Measurements from ENCODE around the gene GATB. TPM values are rescaled to one million over a fixed set of nuclear protein-coding genes. Genes with fewer than 3 reads are reported as not detected.

Gene GATB
- total and polyA plus RNA-seq, 2 of the 4 experiments (the other 2 are of a cell fraction): 18.7 to 20.3 TPM

DNA sequence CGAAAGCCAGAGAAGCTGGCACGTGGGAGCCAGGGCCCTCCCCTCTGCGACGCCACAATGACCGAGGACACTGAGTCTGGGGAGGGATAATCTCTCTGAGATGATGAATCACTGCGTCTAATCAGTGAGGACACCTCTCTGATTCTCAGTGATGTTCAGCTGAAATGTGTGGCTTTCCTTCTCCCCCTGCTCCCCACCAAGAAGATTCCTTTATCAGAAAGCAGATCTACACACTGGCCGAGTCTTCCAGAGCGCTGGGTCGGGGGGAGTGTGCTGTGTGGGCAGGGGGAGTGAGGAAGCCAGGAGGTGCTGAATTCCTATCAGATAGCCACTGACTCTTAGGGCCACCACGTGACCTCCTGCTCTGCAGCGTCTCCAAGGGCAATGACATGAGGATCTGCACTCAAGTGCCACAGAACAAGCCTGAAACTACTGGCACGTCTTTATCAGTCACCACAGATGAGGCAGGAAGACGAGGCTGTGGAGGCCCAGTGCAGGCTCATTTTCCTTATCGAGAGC lies 89.2 kb downstream of the GATB start:
- Histone ChIP-seq H3K79me1 (ENCODE audit: low read depth in 1 of 2, low read length in 2 of 2) (no peaks in the 10 kb centered on the region), H3K9ac (ENCODE audit: low read depth, low read length) (no peak overlapping the region), H3K36me3 (ENCODE audit: control insufficient read depth, insufficient read depth, low read length) (no peaks in the 10 kb centered on the region), H4K5ac (ENCODE audit: low read depth, low read length) (no peak overlapping the region), H3K56ac (ENCODE audit: extremely low read depth, insufficient read depth, low read length) (no peak overlapping the region), H4K20me1 (ENCODE audit: insufficient read depth, low read length) (no peaks in the 10 kb centered on the region), H3K14ac (replicated peaks; ENCODE audit: low read depth, low read length) (no peak overlapping the region), H3K9me3 (ENCODE audit: control insufficient read depth, insufficient read depth, low read length) (no peaks in the 10 kb centered on the region), H3K18ac (ENCODE audit: low read depth, low read length) (no peak overlapping the region), H2AK5ac (ENCODE audit: low read depth, low read length) (no peak overlapping the region), H2AK9ac (replicated peaks; ENCODE audit: low read depth, low read length, poor library complexity) (no peak overlapping the region), H3K27me3 (ENCODE audit: control insufficient read depth, insufficient read depth, low read length) (no peaks in the 10 kb centered on the region), H3K4ac (ENCODE audit: low read depth, low read length) (no peak overlapping the region), H3K4me1 (ENCODE audit: control insufficient read depth, insufficient read depth, low read length) (peaks cover 10% of the 10 kb centered on the region), H3K23ac (ENCODE audit: low read depth, low read length) (no peak overlapping the region), H2BK5ac (ENCODE audit: low read depth, low read length, poor library complexity, severe bottlenecking) (no peak overlapping the region), H3K27ac (ENCODE audit: insufficient read depth, low read length) (no peak overlapping the region), H2BK20ac (ENCODE audit: low read depth, low read length) (no peak overlapping the region), H4K91ac (ENCODE audit: insufficient read depth, low read depth, low read length) (no peak overlapping the region), H3K4me3 (ENCODE audit: insufficient read depth, low read depth, low read length) (no peak overlapping the region), H2BK15ac (ENCODE audit: low read depth, low read length) (no peak overlapping the region), H2BK120ac (ENCODE audit: low read depth, low read length) (no peak overlapping the region), H4K8ac (ENCODE audit: low read depth in 2 of 2, low read length in 2 of 2) (no peak overlapping the region), H3K9me1 (ENCODE audit: insufficient read depth, low read length) (no peaks in the 10 kb centered on the region; the same call in 1 of the 2 replicates), H3K4me2 (ENCODE audit: low read depth, low read length) (no peak overlapping the region), H2AFZ (replicated peaks; ENCODE audit: low read length, poor library complexity) (no peak overlapping the region)
- 65% methylated on average over 7 of the region's 14 CpGs; no CpG with 5 or more reads in 1 of the 2 experiments for WGBS, 2 experiments (ENCODE audit: extremely low coverage in 2 of 2, insufficient read length in 1 of 2)
- TF ChIP-seq, protein P1, sequence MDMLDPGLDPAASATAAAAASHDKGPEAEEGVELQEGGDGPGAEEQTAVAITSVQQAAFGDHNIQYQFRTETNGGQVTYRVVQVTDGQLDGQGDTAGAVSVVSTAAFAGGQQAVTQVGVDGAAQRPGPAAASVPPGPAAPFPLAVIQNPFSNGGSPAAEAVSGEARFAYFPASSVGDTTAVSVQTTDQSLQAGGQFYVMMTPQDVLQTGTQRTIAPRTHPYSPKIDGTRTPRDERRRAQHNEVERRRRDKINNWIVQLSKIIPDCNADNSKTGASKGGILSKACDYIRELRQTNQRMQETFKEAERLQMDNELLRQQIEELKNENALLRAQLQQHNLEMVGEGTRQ (IDR thresholded peaks at IDR 0.05; ENCODE audit: low read depth, low read length): peak; percentile 27; the same call in 1 of the 2 replicates
- TF ChIP-seq CHD1 (IDR thresholded peaks at IDR 0.05; ENCODE audit: low read depth, low read length) (no peak), RCOR1 (IDR thresholded peaks at IDR 0.05; ENCODE audit: insufficient replicate concordance, low read length) (no peak), POLR2A (IDR thresholded peaks at IDR 0.05; ENCODE audit: low read depth, low read length) (no peak)
- no TSS peak for BruUV-seq (replicated peaks)
- intact Hi-C loops (cut with micrococcal nuclease): no loop called here
- no peak for DNase-seq
- in situ Hi-C loops (cut with MboI; ENCODE audit: low sequenced_read_pairs): no loop called here
- dilution Hi-C loops (cut with HindIII; ENCODE audit: low sequenced_read_pairs, unreplicated experiment): no loop called here
- CTCF ChIA-PET: no interaction called here
- POLR2A ChIA-PET (ENCODE audit: unreplicated experiment): no interaction called here
- no peak for ATAC-seq (ENCODE audit: low read depth)

Data from IMR-90 (cell line).